Activated T-cell treated with anti-CD3 and anti-CD28 coated beads for 1 hour (primary cell): ENCODE data around the gene TRPM2.
"Not testable (repeated sequence)": the region's sequence is repeated elsewhere in the genome, so short reads cannot be mapped to it uniquely, and the experiment has no call there.

Experiments used
- DNase-seq: peaks from one replicate; pipeline ENCODE4 v3.0.0-alpha.2; 2020; ENCODE audit warnings: low read depth

The TRPM2 gene

DNA sequence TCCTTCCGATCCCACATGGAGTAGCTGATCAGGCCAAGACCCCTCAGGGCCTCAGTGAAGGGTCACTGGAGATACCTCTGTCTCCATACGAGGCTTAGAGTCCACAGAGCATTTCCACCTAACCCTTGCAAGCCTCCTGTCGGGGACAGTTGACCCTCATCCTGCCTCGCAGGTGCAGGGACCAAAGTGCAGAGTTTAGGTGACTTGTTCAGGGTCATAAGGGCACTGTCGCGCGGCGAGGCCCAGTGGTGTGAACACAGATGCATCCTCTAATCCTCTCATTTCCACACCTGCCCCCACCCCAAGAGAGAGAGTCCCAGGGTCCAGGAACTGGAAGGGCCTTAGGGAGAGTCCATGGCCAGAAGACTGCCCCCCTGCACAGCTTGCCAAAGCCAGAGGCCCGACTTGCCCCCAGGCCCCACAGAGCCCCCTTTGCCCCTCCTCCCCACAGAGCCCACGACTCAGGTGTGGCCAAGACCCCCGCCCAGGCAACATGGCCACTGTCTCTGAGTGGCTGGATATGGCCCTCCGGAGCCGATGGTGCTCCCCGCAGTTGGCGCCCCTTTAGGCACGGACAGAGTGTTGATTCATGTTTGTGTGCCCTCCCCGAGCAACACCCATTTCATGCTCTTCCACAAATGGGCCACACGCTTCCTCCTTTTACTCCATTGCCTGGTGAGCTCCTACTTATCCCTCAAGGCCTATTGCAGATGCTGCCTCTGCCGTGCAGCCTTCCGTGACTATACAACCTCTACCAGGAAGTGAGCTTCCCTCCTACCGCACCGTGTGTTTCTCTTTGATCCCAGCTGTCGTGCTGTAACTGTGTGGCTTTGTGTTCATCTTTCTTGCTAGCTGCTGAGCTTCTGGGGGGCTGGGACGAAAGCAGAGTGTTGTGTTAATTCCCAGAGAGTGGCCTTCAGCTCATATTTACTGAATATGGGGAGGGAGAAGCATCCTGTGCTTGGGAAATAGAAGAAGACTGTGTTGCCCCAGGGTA is 1.7 kb downstream of the TRPM2 start:
- DNase-seq, result no peak

- no peak for DNase-seq
These were observed 2.7 kb downstream of the TRPM2 start for GRCh38 chr21:44356160-44356559.

- DNase-seq, result no peak
These were observed 3.2 kb downstream of the TRPM2 start for GRCh38 chr21:44356636-44357035.

- no peak for DNase-seq
These were observed 3.8 kb downstream of the TRPM2 start for GRCh38 chr21:44357064-44357837.

DNA sequence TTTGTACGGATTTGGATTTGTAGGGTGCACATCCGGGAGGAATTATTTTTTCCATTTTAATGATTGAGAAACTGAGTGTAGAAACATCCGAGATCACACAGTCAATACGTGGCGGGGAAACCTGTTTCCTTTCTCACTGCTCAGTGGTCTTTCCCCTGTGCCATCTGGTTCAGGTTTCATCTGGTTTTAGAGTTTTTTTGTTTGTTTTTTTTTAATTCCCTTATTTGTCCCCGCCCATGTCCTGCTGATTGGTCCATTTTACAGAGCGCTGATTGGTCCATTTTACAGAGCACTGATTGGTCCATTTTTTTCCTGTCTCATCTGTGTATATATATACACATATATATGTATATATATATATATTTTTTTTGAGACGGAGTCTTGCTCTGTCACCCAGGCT is 6.0 kb downstream of the TRPM2 start:
- no peak for DNase-seq

- no peak for DNase-seq
These were observed 6.7 kb downstream of the TRPM2 start for GRCh38 chr21:44360159-44360558.

- not testable (repeated sequence) for DNase-seq
These were observed 8.5 kb downstream of the TRPM2 start for GRCh38 chr21:44361903-44362302.

DNA sequence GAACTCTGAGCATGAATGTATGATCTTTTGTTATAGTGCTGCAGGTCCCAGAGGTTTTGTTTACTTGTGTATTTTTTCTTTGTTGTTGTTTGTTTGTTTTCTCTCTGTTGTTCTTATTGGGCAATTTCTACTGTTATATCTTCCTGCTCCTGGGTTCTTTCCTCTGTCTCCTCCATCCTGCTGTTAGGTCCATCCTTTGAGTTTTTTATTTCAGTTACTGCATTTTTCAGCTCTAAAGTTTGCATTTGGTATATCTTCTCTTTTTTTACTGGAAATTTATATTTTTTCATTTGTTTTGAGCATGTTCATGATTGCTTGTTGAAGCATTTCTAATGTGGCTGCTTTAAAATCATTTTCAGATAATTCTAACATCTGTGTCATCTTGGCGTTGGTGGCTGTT is 9.9 kb downstream of the TRPM2 start:
- DNase-seq, result no peak

- no peak for DNase-seq
These were observed 11.0 kb downstream of the TRPM2 start for GRCh38 chr21:44364151-44365053.

GRCh38 chr21:44365251-44365966 is 12.0 kb downstream of the TRPM2 start:
- no peak for DNase-seq

DNA sequence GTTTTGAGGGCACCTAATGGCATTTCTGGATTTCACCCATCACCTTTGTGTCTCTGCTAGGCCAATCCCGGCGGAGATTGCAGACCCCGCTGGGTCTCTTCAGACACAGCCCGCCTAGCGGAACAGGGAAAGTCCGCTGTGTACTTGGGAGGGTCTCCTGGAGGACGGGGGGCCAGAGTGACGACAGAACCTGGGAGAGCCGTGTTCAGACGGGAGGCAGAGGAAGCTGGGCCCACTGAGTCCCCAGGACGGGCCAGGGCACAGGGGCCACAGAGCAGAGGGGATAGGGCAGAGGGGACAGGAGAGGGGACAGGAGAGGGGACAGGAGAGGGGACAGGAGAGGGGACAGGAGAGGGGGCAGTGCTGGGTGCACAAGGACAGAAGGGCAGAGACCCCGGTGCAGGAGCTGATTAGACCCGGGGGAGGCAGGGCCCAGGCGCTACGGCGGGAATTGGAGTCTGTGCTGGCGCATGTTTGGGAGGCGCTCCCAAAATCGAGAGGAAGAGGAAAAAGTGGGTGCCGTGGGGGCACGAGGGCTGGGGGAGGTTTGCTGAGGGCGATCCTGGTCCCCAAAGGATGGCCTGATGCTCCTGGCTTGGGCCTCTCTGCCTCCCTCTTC is 12.7 kb downstream of the TRPM2 start:
- no peak for DNase-seq

DNA sequence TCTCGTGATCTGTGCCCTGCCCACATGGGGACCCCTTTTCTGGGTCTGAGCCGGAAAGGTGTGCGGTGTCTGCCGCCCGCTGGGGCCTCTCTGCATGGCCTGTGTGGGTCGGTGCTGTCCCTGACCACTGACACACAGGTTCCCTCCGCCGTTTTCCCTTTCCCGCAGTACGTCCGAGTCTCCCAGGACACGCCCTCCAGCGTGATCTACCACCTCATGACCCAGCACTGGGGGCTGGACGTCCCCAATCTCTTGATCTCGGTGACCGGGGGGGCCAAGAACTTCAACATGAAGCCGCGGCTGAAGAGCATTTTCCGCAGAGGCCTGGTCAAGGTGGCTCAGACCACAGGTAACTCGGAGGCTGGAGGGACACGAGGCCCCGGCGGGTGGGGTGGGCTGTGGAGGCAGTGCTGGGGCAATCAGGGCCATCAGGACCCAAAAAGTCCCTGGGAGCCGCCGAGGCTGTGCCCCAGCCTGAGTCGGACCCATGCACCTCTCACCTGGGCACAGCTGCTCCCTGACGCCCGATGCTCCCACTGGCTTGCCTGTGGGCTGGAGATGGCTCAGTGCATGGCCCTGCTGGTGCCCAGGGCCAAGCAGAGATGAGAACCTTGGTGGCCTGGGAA is 13.3 kb downstream of the TRPM2 start:
- no peak for DNase-seq

DNA sequence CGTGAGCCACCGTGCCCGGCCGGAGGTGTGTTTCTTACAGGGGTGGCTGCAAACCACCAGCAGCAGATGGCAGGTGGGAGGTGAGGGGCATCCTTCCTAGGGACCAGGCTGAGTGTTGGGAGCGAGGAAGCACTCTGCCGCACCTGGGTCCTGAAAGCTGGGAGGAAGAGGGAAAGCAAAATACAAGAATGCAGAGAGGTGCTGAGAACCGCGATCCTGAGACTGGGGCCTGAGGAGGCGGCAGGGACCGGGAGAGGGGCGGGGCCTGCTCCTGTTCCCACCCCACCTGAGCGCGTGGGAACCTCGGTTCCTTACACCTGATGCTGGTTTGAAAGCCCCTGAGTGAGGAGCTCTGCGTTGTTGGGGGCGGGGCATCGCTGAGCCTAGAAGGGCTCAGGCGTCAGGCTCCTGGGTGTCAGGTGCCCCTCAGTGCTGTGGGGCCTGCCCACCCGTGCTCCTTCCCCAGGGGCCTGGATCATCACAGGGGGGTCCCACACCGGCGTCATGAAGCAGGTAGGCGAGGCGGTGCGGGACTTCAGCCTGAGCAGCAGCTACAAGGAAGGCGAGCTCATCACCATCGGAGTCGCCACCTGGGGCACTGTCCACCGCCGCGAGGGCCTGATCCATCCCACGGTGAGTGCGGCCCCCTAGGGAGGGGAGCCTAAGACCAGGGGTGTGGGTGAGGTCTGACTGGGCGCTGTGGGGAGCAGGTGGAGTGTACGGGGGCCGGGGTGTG is 15.5 kb downstream of the TRPM2 start:
- no peak for DNase-seq

DNA sequence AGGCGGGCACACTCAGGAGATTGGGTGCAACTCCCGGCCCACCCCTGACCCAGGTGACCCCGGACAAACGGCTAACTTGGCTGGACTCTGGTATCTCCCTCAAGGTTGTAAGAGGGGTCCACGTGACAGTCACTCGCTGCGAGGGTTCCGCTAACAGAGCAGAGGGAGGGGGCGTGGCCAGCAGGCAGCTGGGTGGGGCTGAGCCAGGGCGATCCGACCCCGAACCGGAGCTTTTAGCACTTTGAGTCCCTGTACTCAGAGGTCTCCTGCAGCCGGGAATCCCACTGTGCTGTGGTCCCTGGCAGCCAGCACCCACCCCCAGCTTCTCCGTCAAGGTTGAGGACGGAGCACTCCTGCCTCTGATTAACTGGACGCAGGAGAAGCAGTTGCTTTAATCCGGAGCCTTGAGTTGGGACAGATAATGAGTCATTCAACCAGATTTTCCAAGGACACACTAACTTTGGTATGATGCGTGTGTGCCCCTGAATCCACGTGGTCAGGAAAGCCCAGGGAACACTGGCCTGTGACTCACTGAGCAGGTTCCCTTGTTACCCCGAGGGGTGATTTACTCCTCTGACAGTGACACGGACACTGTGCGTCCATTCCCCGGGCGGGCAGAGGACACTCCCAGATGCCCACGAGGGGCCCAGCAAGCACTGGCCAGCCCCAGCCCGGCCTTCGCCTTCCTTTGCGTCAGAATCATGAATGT is 16.8 kb downstream of the TRPM2 start:
- DNase-seq, result no peak

GRCh38 chr21:44370786-44371410 is 17.5 kb downstream of the TRPM2 start:
- no peak for DNase-seq

DNA sequence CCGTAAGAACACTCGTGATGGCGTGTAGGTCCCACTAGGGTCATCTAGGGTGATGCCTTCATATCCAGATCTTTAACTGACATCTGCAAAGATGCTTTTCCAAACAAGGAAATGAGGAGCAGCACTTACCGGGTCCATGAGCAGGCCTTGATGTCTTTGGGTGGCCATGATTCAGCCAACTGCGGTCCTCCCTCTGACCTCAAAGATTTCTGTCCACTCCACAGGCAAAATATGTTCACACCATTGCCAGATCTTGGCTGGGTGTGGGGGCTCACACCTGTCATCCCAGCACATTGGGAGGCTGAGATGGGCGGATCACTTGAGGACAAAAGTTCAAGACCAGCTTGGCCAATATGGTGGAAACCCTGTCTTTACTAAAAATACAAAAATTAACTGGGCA is 18.2 kb downstream of the TRPM2 start:
- no peak for DNase-seq

- DNase-seq, result no peak
These were observed 19.2 kb downstream of the TRPM2 start for GRCh38 chr21:44372616-44373015.

- DNase-seq, result no peak
These were observed 21.3 kb downstream of the TRPM2 start for GRCh38 chr21:44374601-44375280.
